ENCODE measurements around the gene CDC73. TPM values are rescaled to one million over a fixed set of nuclear protein-coding genes. Genes with fewer than 3 reads are reported as not detected.

Gene CDC73
- total RNA-seq, 2 experiments from 2014 or later, result 40.8 to 52.4 TPM

GRCh38 chr1:193237381-193237978 lies 115.6 kb downstream of the CDC73 start:
- peaks cover 50% of the 10 kb centered on the region for H3K36me3 Mint-ChIP-seq (ENCODE audit: low read depth)
- CTCF ChIA-PET, result interaction anchor here (0.6 kb wide), 1 partner anchor 310 kb away, joined by 3 read pairs; no protein-coding TSS in a partner anchor

DNA sequence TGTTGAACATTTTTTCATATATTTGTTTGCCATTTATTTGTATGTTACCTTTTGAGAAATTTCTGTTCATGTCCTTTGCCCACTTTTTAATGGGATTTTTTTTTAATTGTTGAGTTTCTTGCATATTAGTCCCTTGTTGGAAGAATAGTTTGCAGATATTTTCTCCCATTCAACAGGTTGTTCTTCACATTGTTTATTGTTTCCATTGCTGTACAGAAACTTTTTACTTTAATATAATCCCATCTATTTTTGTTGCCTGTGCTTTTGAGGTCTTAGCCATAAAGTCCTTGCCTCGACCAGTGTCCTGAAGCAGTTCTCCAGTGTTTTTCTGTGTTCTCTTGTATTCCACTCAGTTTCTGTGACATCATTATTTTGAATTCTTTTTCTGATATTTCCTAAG lies 118.8 kb downstream of the CDC73 start:
- H3K4me1 Mint-ChIP-seq, result peaks cover 18% of the 10 kb centered on the region
- H3K9me3 Mint-ChIP-seq (ENCODE audit: low read depth), result no peaks in the 10 kb centered on the region
- ATAC-seq, result no peak
- intact Hi-C loops (cut with DNase I, micrococcal nuclease), result no loop called here
- no peak overlapping the region for H3K27ac Mint-ChIP-seq
- DNase-seq, result no peak
- H3K27me3 Mint-ChIP-seq, result no peaks in the 10 kb centered on the region
- CTCF ChIA-PET, result no interaction called here
- POLR2A ChIA-PET, result no interaction called here
- peaks cover 57% of the 10 kb centered on the region for H3K36me3 Mint-ChIP-seq (ENCODE audit: low read depth)
- no peak overlapping the region for H3K4me3 Mint-ChIP-seq

More at GRCh38 chr1:193237381-193237978, 115.6 kb downstream of the CDC73 start:
- Mint-ChIP-seq H3K9me3 (ENCODE audit: low read depth) (no peaks in the 10 kb centered on the region), H3K4me1 (peaks cover 18% of the 10 kb centered on the region), H3K27me3 (no peaks in the 10 kb centered on the region), H3K27ac (no peak overlapping the region), H3K4me3 (no peak overlapping the region)
- POLR2A ChIA-PET, result no interaction called here
- intact Hi-C loops (cut with DNase I, micrococcal nuclease), result no loop called here
- no peak for ATAC-seq
- no peak for DNase-seq

DNA sequence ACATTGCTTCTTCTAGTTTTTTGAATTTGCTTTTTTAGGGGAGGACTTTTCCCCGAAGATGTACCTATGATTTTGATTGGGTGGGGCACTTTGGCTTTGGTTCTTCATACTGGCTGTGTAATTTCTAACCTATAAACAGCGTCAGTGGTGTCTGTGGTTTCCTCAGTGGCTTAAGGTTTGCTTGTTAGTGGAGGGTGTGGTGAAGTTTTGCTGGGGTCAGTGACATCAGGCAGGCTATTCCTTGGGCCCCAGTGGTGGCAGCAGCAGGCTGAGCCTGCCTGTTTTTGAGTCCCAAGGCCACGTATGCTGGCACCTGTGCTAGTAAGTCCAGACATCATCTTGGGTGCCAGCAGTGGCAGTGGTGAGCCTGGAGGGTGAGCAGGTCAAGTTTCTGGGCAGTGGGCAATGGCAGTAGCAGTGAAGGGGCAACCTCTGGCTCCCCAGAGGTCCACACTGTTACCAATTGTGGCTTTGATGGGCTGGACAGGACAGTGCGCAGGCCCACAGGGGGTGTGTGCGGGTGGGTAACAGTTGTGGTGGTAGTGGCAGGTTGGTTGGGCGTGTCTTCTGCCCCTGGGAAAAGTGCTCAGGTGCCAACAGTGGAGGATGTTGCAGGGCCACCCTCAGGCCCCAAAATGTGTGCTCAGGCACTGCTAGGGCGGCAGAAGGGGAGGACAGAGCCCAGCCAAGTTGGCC lies 119.4 kb downstream of the CDC73 start:
- H3K9me3 Mint-ChIP-seq (ENCODE audit: low read depth), result no peaks in the 10 kb centered on the region
- no peak overlapping the region for H3K4me3 Mint-ChIP-seq
- peaks cover 58% of the 10 kb centered on the region for H3K36me3 Mint-ChIP-seq (ENCODE audit: low read depth)
- intact Hi-C loops (cut with DNase I, micrococcal nuclease), result no loop called here
- peaks cover 18% of the 10 kb centered on the region for H3K4me1 Mint-ChIP-seq
- DNase-seq (no peak), ATAC-seq (no peak)
- H3K27ac Mint-ChIP-seq, result no peak overlapping the region
- no peaks in the 10 kb centered on the region for H3K27me3 Mint-ChIP-seq
- CTCF ChIA-PET, result no interaction called here
- POLR2A ChIA-PET, result no interaction called here

GRCh38 chr1:193242000-193242399 lies 120.2 kb downstream of the CDC73 start:
- CTCF ChIA-PET, result no interaction called here
- POLR2A ChIA-PET, result no interaction called here
- peaks cover 2% of the 10 kb centered on the region for H3K9me3 Mint-ChIP-seq (ENCODE audit: low read depth)

DNA sequence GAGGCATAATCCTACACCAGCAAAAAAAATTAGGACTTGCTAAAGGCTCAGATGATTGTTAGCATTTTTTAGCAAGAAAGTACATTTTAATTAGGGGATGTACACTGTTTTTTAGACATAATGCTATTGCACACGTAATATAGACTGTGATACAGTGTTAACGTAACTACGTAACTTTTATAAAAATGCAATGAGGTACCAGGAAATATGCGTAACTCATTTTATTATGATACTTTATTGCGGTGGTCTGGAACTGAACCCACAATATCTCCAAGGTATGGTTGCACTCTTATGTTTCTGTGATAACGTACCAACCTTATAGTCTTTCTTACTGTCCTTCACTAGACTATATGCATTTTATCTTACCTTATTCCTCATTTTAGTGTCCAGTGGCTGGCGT lies 127.4 kb downstream of the CDC73 start:
- H3K4me1 Mint-ChIP-seq, result no peaks in the 10 kb centered on the region
- ChIA-PET CTCF (no interaction called here), POLR2A (no interaction called here)
- H3K27ac Mint-ChIP-seq, result no peak overlapping the region
- no peak overlapping the region for H3K4me3 Mint-ChIP-seq
- ATAC-seq, result no peak
- peaks cover 4% of the 10 kb centered on the region for H3K9me3 Mint-ChIP-seq (ENCODE audit: low read depth)
- intact Hi-C loops (cut with DNase I, micrococcal nuclease), result no loop called here
- H3K36me3 Mint-ChIP-seq (ENCODE audit: low read depth), result peaks cover 41% of the 10 kb centered on the region
- no peaks in the 10 kb centered on the region for H3K27me3 Mint-ChIP-seq
- no peak for DNase-seq

More at GRCh38 chr1:193242000-193242399, 120.2 kb downstream of the CDC73 start:
- Mint-ChIP-seq H3K27me3 (no peaks in the 10 kb centered on the region), H3K27ac (no peak overlapping the region), H3K36me3 (ENCODE audit: low read depth) (peaks cover 61% of the 10 kb centered on the region), H3K4me1 (peaks cover 18% of the 10 kb centered on the region), H3K4me3 (no peak overlapping the region)
- no peak for DNase-seq
- intact Hi-C loops (cut with DNase I, micrococcal nuclease), result no loop called here
- ATAC-seq, result no peak

GRCh38 chr1:193251950-193252349 lies 130.1 kb downstream of the CDC73 start:
- intact Hi-C loops (cut with DNase I, micrococcal nuclease), result no loop called here
- no peak for ATAC-seq
- H3K4me3 Mint-ChIP-seq, result no peak overlapping the region
- POLR2A ChIA-PET, result no interaction called here
- peaks cover 2% of the 10 kb centered on the region for H3K9me3 Mint-ChIP-seq (ENCODE audit: low read depth)
- no peak for DNase-seq
- CTCF ChIA-PET, result interaction anchor here (0.9 kb wide), 1 partner anchor 63 kb away, joined by 4 read pairs; no protein-coding TSS in a partner anchor
- H3K36me3 Mint-ChIP-seq (ENCODE audit: low read depth), result peaks cover 25% of the 10 kb centered on the region
- H3K27me3 Mint-ChIP-seq, result no peaks in the 10 kb centered on the region
- H3K27ac Mint-ChIP-seq, result no peak overlapping the region
- no peaks in the 10 kb centered on the region for H3K4me1 Mint-ChIP-seq

DNA sequence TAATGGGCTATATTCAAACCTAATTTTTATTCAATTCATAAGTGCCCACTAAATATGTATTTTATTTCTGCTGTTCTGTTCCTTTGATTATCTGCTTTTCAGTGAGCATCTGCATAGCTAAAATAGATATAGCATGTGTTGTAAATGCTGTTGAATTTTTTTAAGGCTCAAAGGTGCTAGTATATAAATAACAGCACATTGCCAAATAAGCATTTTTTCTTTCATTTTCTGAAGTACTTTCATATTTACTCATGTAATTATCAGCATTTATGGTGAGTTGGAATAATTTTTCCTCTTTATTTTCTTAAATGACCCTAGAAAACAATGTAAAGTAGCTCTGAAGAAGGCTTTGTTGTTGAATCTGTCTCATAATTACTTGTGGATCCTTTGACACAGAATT lies 134.2 kb downstream of the CDC73 start:
- Mint-ChIP-seq H3K9me3 (ENCODE audit: low read depth) (no peaks in the 10 kb centered on the region), H3K36me3 (ENCODE audit: low read depth) (peaks cover 12% of the 10 kb centered on the region), H3K27me3 (no peaks in the 10 kb centered on the region), H3K4me3 (no peak overlapping the region), H3K4me1 (peaks cover 4% of the 10 kb centered on the region), H3K27ac (no peak overlapping the region)
- ATAC-seq, result no peak
- ChIA-PET POLR2A (no interaction called here), CTCF (interaction anchor here (0.6 kb wide), 2 partner anchors 150 to 392 kb away, joined by 3 to 4 read pairs; no protein-coding TSS in a partner anchor)
- no peak for DNase-seq
- intact Hi-C loops (cut with DNase I, micrococcal nuclease), result no loop called here

DNA sequence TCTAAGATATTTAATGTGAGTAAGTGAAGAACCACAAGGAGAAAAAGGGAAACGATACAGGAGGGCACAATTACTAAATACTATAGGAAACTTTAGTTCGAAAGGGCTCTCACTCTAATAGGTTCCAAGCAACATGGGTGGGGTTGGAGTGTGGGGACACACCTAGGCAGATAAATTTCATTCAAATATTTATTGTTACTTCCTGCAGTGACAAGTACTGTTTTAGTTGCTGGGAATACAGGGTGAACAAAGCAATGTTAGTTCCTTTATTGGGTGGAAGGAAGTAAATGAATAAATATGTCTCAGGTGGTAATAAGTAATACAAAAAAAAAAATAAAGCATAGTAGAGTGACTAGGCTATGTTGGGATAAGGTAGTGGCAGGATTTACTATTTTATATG lies 137.8 kb downstream of the CDC73 start:
- peaks cover 21% of the 10 kb centered on the region for H3K36me3 Mint-ChIP-seq (ENCODE audit: low read depth)
- H3K4me1 Mint-ChIP-seq, result peaks cover 5% of the 10 kb centered on the region
- ChIA-PET CTCF (no interaction called here), POLR2A (no interaction called here)
- ATAC-seq, result no peak
- intact Hi-C loops (cut with DNase I, micrococcal nuclease), result no loop called here
- H3K27me3 Mint-ChIP-seq, result no peaks in the 10 kb centered on the region
- H3K9me3 Mint-ChIP-seq (ENCODE audit: low read depth), result no peaks in the 10 kb centered on the region
- H3K4me3 Mint-ChIP-seq, result no peak overlapping the region
- DNase-seq, result no peak
- no peak overlapping the region for H3K27ac Mint-ChIP-seq

DNA sequence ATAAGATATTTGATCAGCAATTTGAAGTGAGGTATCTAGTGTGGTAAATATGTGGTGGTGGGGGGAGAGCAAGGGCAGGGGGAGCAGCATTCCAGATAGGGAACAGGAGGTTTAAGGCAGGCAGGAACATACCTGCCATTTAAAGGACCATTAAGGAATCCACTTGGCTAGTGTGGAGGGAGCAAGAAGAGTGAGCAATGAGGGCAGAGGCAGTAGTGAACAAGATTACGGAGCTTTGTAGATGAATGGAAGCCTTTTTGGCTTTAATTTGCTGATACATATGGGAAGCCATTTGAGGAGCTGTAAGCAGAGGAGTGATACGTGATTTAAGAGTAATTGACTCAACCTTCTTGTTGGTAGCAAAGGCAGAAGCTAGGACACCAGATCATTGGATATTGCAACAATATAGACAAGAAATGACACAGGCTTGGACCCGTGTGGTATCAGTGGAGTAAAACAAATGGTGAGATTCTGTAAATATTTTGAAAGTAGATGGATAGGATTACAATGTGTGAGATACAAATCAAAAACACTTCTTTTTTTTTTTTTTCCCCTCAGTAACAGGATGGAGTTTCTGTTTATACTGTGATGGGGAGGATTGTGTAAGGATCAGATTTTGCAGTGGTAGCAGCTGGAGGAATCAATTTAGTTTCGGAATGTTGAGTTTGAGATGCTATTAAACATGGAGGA lies 138.4 kb downstream of the CDC73 start:
- Mint-ChIP-seq H3K4me1 (peaks cover 5% of the 10 kb centered on the region), H3K27ac (no peak overlapping the region), H3K4me3 (no peak overlapping the region), H3K27me3 (no peaks in the 10 kb centered on the region), H3K9me3 (ENCODE audit: low read depth) (no peaks in the 10 kb centered on the region), H3K36me3 (ENCODE audit: low read depth) (peaks cover 21% of the 10 kb centered on the region)
- intact Hi-C loops (cut with DNase I, micrococcal nuclease), result no loop called here
- no peak for ATAC-seq
- POLR2A ChIA-PET, result no interaction called here
- CTCF ChIA-PET, result no interaction called here
- no peak for DNase-seq

DNA sequence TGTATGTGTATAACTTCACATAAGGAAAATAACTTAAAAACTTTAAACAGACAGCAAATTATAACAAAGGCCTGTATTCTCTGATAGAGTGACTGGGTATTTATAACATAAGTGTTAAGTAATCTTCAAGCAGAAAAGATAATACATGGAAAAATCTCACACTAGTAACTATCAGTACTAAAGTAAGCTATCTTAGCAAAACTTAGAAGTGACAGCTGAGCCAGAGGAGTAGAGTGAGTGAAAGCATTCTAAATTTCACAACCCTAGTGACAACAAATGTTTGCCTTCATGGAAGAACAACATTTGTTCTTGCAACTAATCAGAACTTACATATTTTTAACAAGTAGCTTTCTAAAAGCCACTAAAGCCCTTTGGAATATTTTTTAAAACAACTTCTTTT lies 139.1 kb downstream of the CDC73 start:
- no peak for ATAC-seq
- DNase-seq, result no peak

DNA sequence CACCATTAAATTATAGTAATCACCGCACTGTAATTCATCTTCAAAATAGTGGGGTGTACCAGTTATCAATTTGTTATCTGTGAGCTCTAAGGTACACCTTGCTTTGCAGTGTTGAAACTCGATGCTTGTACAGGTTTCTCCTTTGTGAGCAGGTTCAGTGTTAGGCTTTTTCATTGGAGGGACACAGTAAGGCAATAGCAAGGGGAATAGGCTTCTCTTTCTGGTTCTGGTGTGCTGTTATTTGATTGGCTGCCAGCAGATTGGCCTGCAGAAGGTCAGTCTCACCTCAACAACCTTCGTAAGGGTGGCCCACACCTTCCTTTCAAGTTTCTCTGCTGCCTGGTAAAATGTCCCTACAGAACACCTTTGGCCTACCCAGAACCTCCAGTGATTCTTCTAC lies 140.8 kb downstream of the CDC73 start:
- H3K9me3 Mint-ChIP-seq (ENCODE audit: low read depth), result no peaks in the 10 kb centered on the region
- no peaks in the 10 kb centered on the region for H3K27me3 Mint-ChIP-seq
- ChIA-PET POLR2A (no interaction called here), CTCF (interaction anchor here (0.8 kb wide), 1 partner anchor 347 kb away, joined by 3 read pairs; no protein-coding TSS in a partner anchor)
- DNase-seq, result no peak
- no peak for ATAC-seq
- H3K4me3 Mint-ChIP-seq, result no peak overlapping the region
- no peak overlapping the region for H3K27ac Mint-ChIP-seq
- intact Hi-C loops (cut with DNase I, micrococcal nuclease), result no loop called here
- peaks cover 23% of the 10 kb centered on the region for H3K36me3 Mint-ChIP-seq (ENCODE audit: low read depth)
- H3K4me1 Mint-ChIP-seq, result peaks cover 2% of the 10 kb centered on the region

More for the DNA sequence above, 139.1 kb downstream of the CDC73 start:
- ChIA-PET CTCF (no interaction called here), POLR2A (no interaction called here)
- no peaks in the 10 kb centered on the region for H3K27me3 Mint-ChIP-seq
- intact Hi-C loops (cut with DNase I, micrococcal nuclease), result no loop called here
- no peaks in the 10 kb centered on the region for H3K9me3 Mint-ChIP-seq (ENCODE audit: low read depth)
- H3K4me3 Mint-ChIP-seq, result no peak overlapping the region
- H3K27ac Mint-ChIP-seq, result no peak overlapping the region
- H3K4me1 Mint-ChIP-seq, result peaks cover 5% of the 10 kb centered on the region
- H3K36me3 Mint-ChIP-seq (ENCODE audit: low read depth), result peaks cover 27% of the 10 kb centered on the region
